HepG2 (cell line): ENCODE data around the gene FYB1. TPM values are rescaled to one million over a fixed set of nuclear protein-coding genes. Genes with fewer than 3 reads are reported as not detected.
A peak's percentile ranks its signal among the peaks of the same experiment; 100 is the strongest.

Experiments used
- ATF7 ChIP-seq, 2 experiments: fragments of 450-650 bp in 1 of 2; sonication (generic) in 1 of 2; formaldehyde crosslinking in 1 of 2; IDR thresholded peaks; 2 replicates each; pipeline versions ENCODE4 v1.4.0 to v1.6.1; 2016 to 2020; ENCODE audit warnings: antibody characterized with exemption in 1 of 2, mild to moderate bottlenecking in 1 of 2, missing genetic modification reagents in 1 of 2
- EED ChIP-seq: sonication (generic); formaldehyde crosslinking; IDR thresholded peaks from 2 replicates; pipeline ENCODE4 v1.5.0; 2020; ENCODE audit warnings: mild to moderate bottlenecking, missing genetic modification reagents
- GTF2F1 ChIP-seq: fragments of 150-350 bp; IDR thresholded peaks from 2 replicates; pipeline ENCODE4 v1.6.1; 2014; ENCODE audit warnings: low read length
- HMG20A ChIP-seq: IDR thresholded peaks from 2 replicates; pipeline ENCODE4 v1.6.1; 2016; ENCODE audit warnings: borderline replicate concordance
- HNRNPK ChIP-seq: fragments of 200-400 bp; formaldehyde crosslinking; IDR thresholded peaks from 2 replicates; pipeline ENCODE4 v1.6.1; 2018; ENCODE audit warnings: low read length, low read depth, moderate library complexity, mild to moderate bottlenecking; ENCODE audit not compliant: poor library complexity, severe bottlenecking
- KLF11 ChIP-seq: IDR thresholded peaks from 2 replicates; pipeline ENCODE4 v1.6.1; 2016; ENCODE audit warnings: missing compliant biosample characterization
- KLF16 ChIP-seq, 2 experiments: sonication (generic) in 1 of 2; formaldehyde crosslinking in 1 of 2; IDR thresholded peaks; 2 replicates each; pipeline versions ENCODE4 v1.6.1 to v1.8.0; 2016 to 2023; ENCODE audit warnings: missing genetic modification reagents in 2 of 2, missing compliant biosample characterization in 1 of 2
- MTA3 ChIP-seq: sonication (generic); formaldehyde crosslinking; IDR thresholded peaks from 2 replicates; pipeline ENCODE4 v1.4.0; 2020; ENCODE audit warnings: missing genetic modification reagents
- PCBP1 ChIP-seq: fragments of 200-400 bp; formaldehyde crosslinking; IDR thresholded peaks from 2 replicates; pipeline ENCODE4 v1.6.1; 2017; ENCODE audit warnings: mild to moderate bottlenecking, low read depth, low read length, borderline replicate concordance
- RFXAP ChIP-seq: sonication (generic); formaldehyde crosslinking; IDR thresholded peaks from 2 replicates; pipeline ENCODE4 v1.4.0; 2020; ENCODE audit warnings: missing genetic modification reagents, borderline replicate concordance
- SMAD9 ChIP-seq: sonication (generic); formaldehyde crosslinking; IDR thresholded peaks from 2 replicates; pipeline ENCODE4 v1.5.1; 2020; ENCODE audit warnings: mild to moderate bottlenecking, missing genetic modification reagents
- SP1 ChIP-seq, 2 experiments: fragments of 450-650 bp in 1 of 2; sonication (generic) in 1 of 2; formaldehyde crosslinking in 1 of 2; IDR thresholded peaks; 2 replicates each; pipeline versions ENCODE4 v1.4.0 to v1.6.1; 2016 to 2020; ENCODE audit warnings: missing genetic modification reagents in 1 of 2
- YY1 ChIP-seq: IDR thresholded peaks from 2 replicates; pipeline ENCODE4 v1.6.1; 2011; ENCODE audit warnings: low read length, low read depth, moderate library complexity, mild to moderate bottlenecking; ENCODE audit not compliant: insufficient read depth, insufficient replicate concordance
- ZC3H13 ChIP-seq: sonication (generic); formaldehyde crosslinking; IDR thresholded peaks from 2 replicates; pipeline ENCODE4 v1.8.1; 2023; ENCODE audit warnings: mild to moderate bottlenecking, missing genetic modification reagents, moderate library complexity
- ZNF101 ChIP-seq: sonication (generic); formaldehyde crosslinking; IDR thresholded peaks from 2 replicates; pipeline ENCODE4 v1.4.0; 2020; ENCODE audit warnings: mild to moderate bottlenecking, low read depth, missing genetic modification reagents, borderline replicate concordance
- ZNF124 ChIP-seq: sonication (generic); formaldehyde crosslinking; IDR thresholded peaks from 2 replicates; pipeline ENCODE4 v1.4.0; 2020; ENCODE audit warnings: missing genetic modification reagents
- ZNF331 ChIP-seq: sonication (generic); formaldehyde crosslinking; IDR thresholded peaks from 2 replicates; pipeline ENCODE4 v1.4.0; 2020; ENCODE audit warnings: missing genetic modification reagents
- ZNF543 ChIP-seq: sonication (generic); formaldehyde crosslinking; IDR thresholded peaks from 2 replicates; pipeline ENCODE4 v1.4.0; 2020; ENCODE audit warnings: mild to moderate bottlenecking, missing genetic modification reagents
- ZNF644 ChIP-seq: IDR thresholded peaks from 2 replicates; pipeline ENCODE4 v1.6.1; 2016; ENCODE audit warnings: low read depth
- ZNF709 ChIP-seq: sonication (generic); formaldehyde crosslinking; IDR thresholded peaks from 2 replicates; pipeline ENCODE4 v1.5.0; 2020; ENCODE audit warnings: mild to moderate bottlenecking, missing genetic modification reagents
- ZNF761 ChIP-seq: sonication (generic); formaldehyde crosslinking; conservative IDR thresholded peaks from 2 replicates; pipeline ENCODE4 v1.4.0; 2020; ENCODE audit warnings: mild to moderate bottlenecking, missing genetic modification reagents
- ZNF772 ChIP-seq: sonication (generic); formaldehyde crosslinking; IDR thresholded peaks from 2 replicates; pipeline ENCODE4 v1.5.0; 2020; ENCODE audit warnings: mild to moderate bottlenecking, missing genetic modification reagents
- ZNF891 ChIP-seq: sonication (generic); formaldehyde crosslinking; IDR thresholded peaks from 2 replicates; pipeline ENCODE4 v1.5.0; 2020; ENCODE audit warnings: mild to moderate bottlenecking, missing genetic modification reagents
- ZSCAN22 ChIP-seq: sonication (generic); formaldehyde crosslinking; IDR thresholded peaks from 2 replicates; pipeline ENCODE4 v1.4.0; 2020; ENCODE audit warnings: mild to moderate bottlenecking, missing genetic modification reagents
- ZSCAN29 ChIP-seq: sonication (generic); formaldehyde crosslinking; conservative IDR thresholded peaks from 2 replicates; pipeline ENCODE4 v1.4.0; 2020; ENCODE audit warnings: mild to moderate bottlenecking, missing genetic modification reagents
- polyA plus RNA-seq, 8 experiments: library from polyadenylated mRNA; depleted of rRNA in 3 of 8; stranded (reverse) in 7 of 8; unstranded in 1 of 8; fragments of >200 nt; fragmentation: Illumina TruSeq in 4 of 8; extraction: Trizol in 4 of 8; gene quantifications; 2 replicates each; pipeline versions ENCODE4 v1.2.1 to v1.2.3, GENCODE V29; 2011 to 2016; ENCODE audit warnings: low read depth in 4 of 8, missing spikeins in 1 of 8, mixed read lengths in 1 of 8; ENCODE audit not compliant: insufficient read depth in 1 of 8
- total RNA-seq, 5 experiments: library from RNA; depleted of rRNA; stranded (reverse); fragments of >200 nt; fragmentation: Illumina TruSeq; extraction: Trizol; gene quantifications; 2 replicates each; pipeline ENCODE4 v1.2.3, GENCODE V29; 2016; ENCODE audit warnings: low read depth in 1 of 5
- TF ChIP-seq, protein P1 (sequence below): IDR thresholded peaks from 2 replicates; pipeline ENCODE4 v1.6.1; 2016; ENCODE audit warnings: missing biosample characterization, missing genetic modification reagents, low read depth
- TF ChIP-seq, protein P2 (sequence below): sonication (generic); formaldehyde crosslinking; IDR thresholded peaks from 2 replicates; pipeline ENCODE4 v1.5.1; 2020; ENCODE audit warnings: missing genetic modification reagents, mild to moderate bottlenecking, borderline replicate concordance
- TF ChIP-seq, protein P3 (sequence below): sonication (generic); formaldehyde crosslinking; IDR thresholded peaks from 2 replicates; pipeline ENCODE4 v1.4.0; 2020; ENCODE audit warnings: missing genetic modification reagents

FYB1 gene
- total and polyA plus RNA-seq, 2 of the 13 experiments (the other 11 are each of a cell fraction or from before 2014, with no cell fraction given) = 0.03 TPM; not detected in 1

DNA sequence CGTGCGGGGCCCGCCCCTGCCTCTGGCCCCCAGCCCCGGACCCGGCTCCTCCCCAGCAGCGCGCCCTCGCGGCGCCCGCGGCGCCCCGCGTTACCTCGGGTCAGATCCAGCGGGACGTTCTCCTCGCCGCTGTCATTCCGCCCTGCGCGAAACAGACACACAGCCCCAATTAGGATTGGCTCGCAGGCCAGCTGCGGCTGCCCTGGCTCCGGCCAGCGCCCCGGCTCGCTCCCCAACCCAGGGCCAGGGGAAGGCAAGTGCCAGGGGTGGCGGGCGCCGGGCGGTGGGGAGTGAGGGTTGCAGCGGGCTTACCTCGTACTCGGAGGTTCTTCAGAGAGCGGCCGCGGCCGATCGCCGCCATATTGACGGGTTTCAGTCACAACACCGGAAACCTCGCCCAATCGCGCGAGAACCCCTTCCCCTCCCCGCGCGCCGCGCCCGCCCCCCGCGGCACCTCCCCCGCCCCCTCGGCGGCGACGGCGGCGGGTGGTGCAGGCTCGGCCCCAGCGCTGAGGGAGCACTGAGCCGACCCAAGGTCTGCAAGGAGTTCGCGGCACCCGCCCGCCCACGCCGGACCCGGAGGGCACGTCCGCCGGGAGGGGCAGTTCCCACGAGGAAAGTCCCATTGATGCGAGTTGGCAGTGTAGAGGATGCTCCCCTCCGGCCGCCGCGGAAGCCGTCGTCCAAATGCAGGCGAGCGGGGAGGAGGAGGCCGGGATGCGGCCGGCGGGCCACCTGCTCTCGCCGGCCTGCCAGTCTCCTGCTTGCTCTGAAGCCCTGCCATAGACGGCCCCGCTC, 145.1 kb downstream of the FYB1 start, which contains the start of gene RICTOR (continued):
- TF ChIP-seq, protein P1, sequence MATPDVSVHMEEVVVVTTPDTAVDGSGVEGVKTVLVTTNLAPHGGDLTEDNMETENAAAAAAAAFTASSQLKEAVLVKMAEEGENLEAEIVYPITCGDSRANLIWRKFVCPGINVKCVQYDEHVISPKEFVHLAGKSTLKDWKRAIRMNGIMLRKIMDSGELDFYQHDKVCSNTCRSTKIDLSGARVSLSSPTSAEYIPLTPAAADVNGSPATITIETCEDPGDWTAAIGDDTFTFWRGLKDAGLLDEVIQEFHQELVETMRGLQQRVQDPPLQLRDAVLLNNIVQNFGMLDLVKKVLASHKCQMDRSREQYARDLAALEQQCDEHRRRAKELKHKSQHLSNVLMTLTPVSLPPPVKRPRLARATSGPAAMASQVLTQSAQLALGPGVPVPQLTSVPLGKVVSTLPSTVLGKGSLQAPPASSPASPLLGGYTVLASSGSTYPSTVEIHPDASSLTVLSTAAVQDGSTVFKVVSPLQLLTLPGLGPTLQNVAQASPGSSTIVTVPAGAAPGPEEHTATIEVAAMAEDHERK (CRISPR knock-in tag) = no peak
- TF ChIP-seq ZNF101 (CRISPR knock-in tag) (no peak), ZSCAN22 (no peak), KLF16 (CRISPR knock-in tag; IDR thresholded peaks at IDR 0.05) (peak in 1 of 2 experiments; percentile 91; a peak in 2 of 4 replicates), ZC3H13 (CRISPR knock-in tag) (peak; percentile 38; the same call in 1 of the 2 replicates), ZNF543 (CRISPR knock-in tag) (peak; percentile 61), HNRNPK (peak; percentile 35), SMAD9 (CRISPR knock-in tag) (peak; percentile 41; the same call in 1 of the 2 replicates), RFXAP (CRISPR knock-in tag) (peak; percentile 44; the same call in 1 of the 2 replicates), ZNF761 (no peak), MTA3 (CRISPR knock-in tag) (no peak), ZNF891 (CRISPR knock-in tag) (peak; percentile 47; the same call in 1 of the 2 replicates), PCBP1 (no peak), HMG20A (CRISPR knock-in tag) (no peak), ZNF124 (0 out of 2 replicates have a peak, but pooled peaks have one; percentile 14), SP1 (IDR thresholded peaks at IDR 0.05) (no peak), SP1 (CRISPR knock-in tag; IDR thresholded peaks at IDR 0.05) (peak; percentile 37; the same call in 1 of the 2 replicates), EED (no peak), ZNF331 (CRISPR knock-in tag) (peak; percentile 14; the same call in 1 of the 2 replicates), YY1 (peak; percentile 93), ZNF772 (peak; percentile 59; the same call in 1 of the 2 replicates), ZSCAN29 (CRISPR knock-in tag) (no peak), ZNF644 (CRISPR knock-in tag) (no peak), GTF2F1 (no peak), ZNF709 (CRISPR knock-in tag) (peak; percentile 90; the same call in 1 of the 2 replicates), ATF7 (IDR thresholded peaks at IDR 0.05) (no peak), ATF7 (CRISPR knock-in tag; IDR thresholded peaks at IDR 0.05) (no peak), KLF11 (CRISPR knock-in tag) (no peak)
- TF ChIP-seq, protein P2, sequence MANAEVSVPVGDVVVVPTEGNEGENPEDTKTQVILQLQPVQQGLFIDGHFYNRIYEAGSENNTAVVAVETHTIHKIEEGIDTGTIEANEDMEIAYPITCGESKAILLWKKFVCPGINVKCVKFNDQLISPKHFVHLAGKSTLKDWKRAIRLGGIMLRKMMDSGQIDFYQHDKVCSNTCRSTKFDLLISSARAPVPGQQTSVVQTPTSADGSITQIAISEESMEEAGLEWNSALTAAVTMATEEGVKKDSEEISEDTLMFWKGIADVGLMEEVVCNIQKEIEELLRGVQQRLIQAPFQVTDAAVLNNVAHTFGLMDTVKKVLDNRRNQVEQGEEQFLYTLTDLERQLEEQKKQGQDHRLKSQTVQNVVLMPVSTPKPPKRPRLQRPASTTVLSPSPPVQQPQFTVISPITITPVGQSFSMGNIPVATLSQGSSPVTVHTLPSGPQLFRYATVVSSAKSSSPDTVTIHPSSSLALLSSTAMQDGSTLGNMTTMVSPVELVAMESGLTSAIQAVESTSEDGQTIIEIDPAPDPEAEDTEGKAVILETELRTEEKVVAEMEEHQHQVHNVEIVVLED = peak; percentile 59; the same call in 1 of the 2 replicates
- TF ChIP-seq, protein P3, sequence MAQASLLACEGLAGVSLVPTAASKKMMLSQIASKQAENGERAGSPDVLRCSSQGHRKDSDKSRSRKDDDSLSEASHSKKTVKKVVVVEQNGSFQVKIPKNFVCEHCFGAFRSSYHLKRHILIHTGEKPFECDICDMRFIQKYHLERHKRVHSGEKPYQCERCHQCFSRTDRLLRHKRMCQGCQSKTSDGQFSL (CRISPR knock-in tag) = no peak
